Measurements from ENCODE around the gene PIH1D1. TPM values are rescaled to one million over a fixed set of nuclear protein-coding genes. Genes with fewer than 3 reads are reported as not detected.

The PIH1D1 gene
- total RNA-seq, 2 donors from 2014 or later: 128 to 133 TPM

GRCh38 chr19:49425178-49425577 lies 26.4 kb downstream of the PIH1D1 start, which contains the start of gene GFY:
TSS of gene GFY (plus strand) at chr19:49425388. CDS start at chr19:49426431, 1,043 bp downstream.
- DNase-seq: no peak
- no peaks in the 10 kb centered on the region for H3K36me3 ChIP-seq (ENCODE audit: control insufficient read depth, insufficient read depth, low read length)
- Mint-ChIP-seq H3K27ac (no peak within 1 kb of the TSS), H3K36me3 (ENCODE audit: low read depth) (no peaks in the 10 kb centered on the region), H3K27me3 (ENCODE audit: insufficient read depth) (peaks cover 99% of the 10 kb centered on the region), H3K9me3 (no peaks in the 10 kb centered on the region), H3K4me1 (peaks cover 23% of the 10 kb centered on the region), H3K4me3 (no peak within 1 kb of the TSS)
- no peaks in the 10 kb centered on the region for H3K9me3 ChIP-seq (ENCODE audit: control insufficient read depth, low read length)
- no peak within 1 kb of the TSS for H3K9ac ChIP-seq (ENCODE audit: extremely low read depth, low read length, poor library complexity, severe bottlenecking)
- H3K4me1 ChIP-seq (ENCODE audit: control insufficient read depth, insufficient read depth, low read length): no peaks in the 10 kb centered on the region
- peaks cover 100% of the 10 kb centered on the region for H3K27me3 ChIP-seq (ENCODE audit: control insufficient read depth, insufficient read depth, low read length, poor library complexity, severe bottlenecking)
- 46 to 56% methylated on average over 4 to 7 of the region's 7 CpGs for whole genome bisulfite sequencing, 2 experiments (ENCODE audit: insufficient coverage in 1 of 2, insufficient read length in 1 of 2)
- H3K27ac ChIP-seq (ENCODE audit: low read depth, low read length): no peak within 1 kb of the TSS
- H3K4me3 ChIP-seq (ENCODE audit: low read length): no peak within 1 kb of the TSS
- no peak for TF ChIP-seq CTCF (conservative IDR thresholded peaks at IDR 0.05)

GRCh38 chr19:49423985-49424303 lies 27.7 kb downstream of the PIH1D1 start:
- Mint-ChIP-seq H3K4me1 (peaks cover 23% of the 10 kb centered on the region), H3K27ac (no peak overlapping the region), H3K9me3 (no peaks in the 10 kb centered on the region), H3K4me3 (no peak overlapping the region), H3K36me3 (ENCODE audit: low read depth) (no peaks in the 10 kb centered on the region), H3K27me3 (ENCODE audit: insufficient read depth) (peaks cover 99% of the 10 kb centered on the region)
- Histone ChIP-seq H3K36me3 (ENCODE audit: control insufficient read depth, insufficient read depth, low read length) (no peaks in the 10 kb centered on the region), H3K27me3 (ENCODE audit: control insufficient read depth, insufficient read depth, low read length, poor library complexity, severe bottlenecking) (peaks cover 100% of the 10 kb centered on the region), H3K27ac (ENCODE audit: low read depth, low read length) (no peak overlapping the region), H3K9ac (ENCODE audit: extremely low read depth, low read length, poor library complexity, severe bottlenecking) (no peak overlapping the region), H3K4me1 (ENCODE audit: control insufficient read depth, insufficient read depth, low read length) (no peaks in the 10 kb centered on the region), H3K4me3 (ENCODE audit: low read length) (no peak overlapping the region), H3K9me3 (ENCODE audit: control insufficient read depth, low read length) (no peaks in the 10 kb centered on the region)
- DNase-seq: no peak
- TF ChIP-seq CTCF (conservative IDR thresholded peaks at IDR 0.05): no peak
- 15 to 17% methylated on average over 3 of the region's 3 CpGs for WGBS, 2 experiments (ENCODE audit: insufficient coverage in 1 of 2, insufficient read length in 1 of 2)

DNA sequence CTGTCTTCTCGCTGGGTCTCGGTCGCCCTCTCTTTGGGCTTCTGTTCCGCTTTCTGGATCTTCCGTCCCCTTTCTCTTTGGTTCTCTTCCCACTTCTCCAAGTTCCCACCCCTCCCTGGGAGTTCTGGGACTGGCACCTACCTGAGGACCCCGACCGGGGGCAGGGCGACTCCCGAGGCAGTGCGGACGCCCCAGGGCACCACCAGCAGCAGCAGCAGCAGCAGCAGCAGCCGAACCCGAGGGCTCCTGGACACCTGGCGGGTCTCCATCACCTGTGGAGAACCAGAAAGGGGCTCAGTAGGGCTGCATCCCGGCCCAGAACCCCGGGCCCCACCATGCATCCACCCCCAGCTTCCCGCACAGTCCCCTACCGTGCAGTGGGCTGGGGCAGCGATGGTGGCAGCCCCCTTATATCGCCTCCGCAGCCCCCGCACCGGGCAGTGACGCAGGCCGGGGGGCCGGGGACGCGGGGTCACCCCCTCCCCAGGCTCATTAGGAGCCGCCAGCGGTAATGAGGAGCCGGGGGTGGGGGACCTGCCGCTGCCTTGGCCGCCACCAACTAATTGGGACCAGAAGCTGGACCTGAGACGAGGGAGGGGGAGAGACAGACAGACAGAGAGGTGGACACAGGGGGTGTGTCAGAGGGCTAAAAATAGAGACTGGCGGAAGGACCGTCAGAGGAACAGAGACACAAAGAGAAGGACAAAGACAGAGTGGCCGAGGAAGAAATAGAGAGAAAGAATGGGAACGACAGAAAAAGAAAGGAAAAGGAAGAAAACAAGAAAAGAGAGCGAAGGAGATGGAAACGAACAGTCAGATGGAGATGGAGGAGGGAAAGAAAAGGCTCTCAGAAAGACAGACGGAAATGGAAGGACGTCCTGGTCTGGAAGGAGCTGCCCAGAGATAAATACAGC lies 28.3 kb downstream of the PIH1D1 start, which contains the start of gene PTH2:
Gene PTH2 (minus strand): TSS at position 371 of the 914 bp plus-strand sequence. CDS start 102 bp downstream, at position 269.
- H3K9ac ChIP-seq (ENCODE audit: extremely low read depth, low read length, poor library complexity, severe bottlenecking): no peak within 1 kb of the TSS
- H3K4me1 ChIP-seq (ENCODE audit: control insufficient read depth, insufficient read depth, low read length): no peaks in the 10 kb centered on the region
- H3K36me3 ChIP-seq (ENCODE audit: control insufficient read depth, insufficient read depth, low read length): no peaks in the 10 kb centered on the region
- WGBS, 2 experiments (ENCODE audit: insufficient coverage in 1 of 2, insufficient read length in 1 of 2): 17 to 19% methylated on average over 14 to 42 of the region's 42 CpGs
- Mint-ChIP-seq H3K9me3 (no peaks in the 10 kb centered on the region), H3K4me3 (peak within 1 kb of the TSS; percentile 41), H3K27ac (no peak within 1 kb of the TSS), H3K27me3 (ENCODE audit: insufficient read depth) (peaks cover 98% of the 10 kb centered on the region), H3K36me3 (ENCODE audit: low read depth) (no peaks in the 10 kb centered on the region), H3K4me1 (peaks cover 21% of the 10 kb centered on the region)
- no peak within 1 kb of the TSS for H3K27ac ChIP-seq (ENCODE audit: low read depth, low read length)
- no peak for TF ChIP-seq CTCF (conservative IDR thresholded peaks at IDR 0.05)
- H3K27me3 ChIP-seq (ENCODE audit: control insufficient read depth, insufficient read depth, low read length, poor library complexity, severe bottlenecking): peaks cover 100% of the 10 kb centered on the region
- H3K9me3 ChIP-seq (ENCODE audit: control insufficient read depth, low read length): no peaks in the 10 kb centered on the region
- H3K4me3 ChIP-seq (ENCODE audit: low read length): peak within 1 kb of the TSS; percentile 69
- no peak for DNase-seq

Measured in endodermal cell (in vitro differentiated cells).